ENCODE data around the gene TNFRSF19.

DNA sequence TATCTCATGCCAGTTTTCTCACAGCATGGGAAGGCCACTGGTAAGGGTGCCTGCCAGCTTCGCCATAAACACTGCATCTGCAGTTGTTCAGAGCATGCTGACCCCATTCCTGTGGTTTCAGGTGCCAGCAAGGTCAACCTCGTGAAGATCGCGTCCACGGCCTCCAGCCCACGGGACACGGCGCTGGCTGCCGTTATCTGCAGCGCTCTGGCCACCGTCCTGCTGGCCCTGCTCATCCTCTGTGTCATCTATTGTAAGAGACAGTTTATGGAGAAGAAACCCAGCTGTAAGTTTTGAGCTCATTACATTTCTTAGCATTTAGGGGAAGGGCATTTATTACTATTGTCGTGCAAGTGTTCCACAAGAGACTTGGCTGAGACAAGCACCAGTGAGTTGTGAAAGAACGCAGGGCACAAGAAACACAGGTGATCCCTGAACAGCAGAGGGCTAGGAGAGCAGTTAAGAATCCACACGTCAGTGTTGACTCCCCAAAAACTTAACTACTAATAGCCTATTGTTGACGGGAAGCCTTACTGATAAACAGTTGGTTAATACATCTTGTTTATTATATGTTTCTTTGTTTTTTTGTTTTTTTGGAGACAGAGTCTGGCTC is 88.8 kb downstream of the TNFRSF19 start:
- no peak for TF ChIP-seq POLR2A (IDR thresholded peaks at IDR 0.05)
- TF ChIP-seq, protein P1, sequence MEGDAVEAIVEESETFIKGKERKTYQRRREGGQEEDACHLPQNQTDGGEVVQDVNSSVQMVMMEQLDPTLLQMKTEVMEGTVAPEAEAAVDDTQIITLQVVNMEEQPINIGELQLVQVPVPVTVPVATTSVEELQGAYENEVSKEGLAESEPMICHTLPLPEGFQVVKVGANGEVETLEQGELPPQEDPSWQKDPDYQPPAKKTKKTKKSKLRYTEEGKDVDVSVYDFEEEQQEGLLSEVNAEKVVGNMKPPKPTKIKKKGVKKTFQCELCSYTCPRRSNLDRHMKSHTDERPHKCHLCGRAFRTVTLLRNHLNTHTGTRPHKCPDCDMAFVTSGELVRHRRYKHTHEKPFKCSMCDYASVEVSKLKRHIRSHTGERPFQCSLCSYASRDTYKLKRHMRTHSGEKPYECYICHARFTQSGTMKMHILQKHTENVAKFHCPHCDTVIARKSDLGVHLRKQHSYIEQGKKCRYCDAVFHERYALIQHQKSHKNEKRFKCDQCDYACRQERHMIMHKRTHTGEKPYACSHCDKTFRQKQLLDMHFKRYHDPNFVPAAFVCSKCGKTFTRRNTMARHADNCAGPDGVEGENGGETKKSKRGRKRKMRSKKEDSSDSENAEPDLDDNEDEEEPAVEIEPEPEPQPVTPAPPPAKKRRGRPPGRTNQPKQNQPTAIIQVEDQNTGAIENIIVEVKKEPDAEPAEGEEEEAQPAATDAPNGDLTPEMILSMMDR (IDR thresholded peaks at IDR 0.05 in 8 of 11, conservative IDR thresholded peaks at IDR 0.05 in 3 of 11) = no peak

All from spleen (tissue), 7 donors.